ENCODE data around the gene FBXO15.

FBXO15 gene

DNA sequence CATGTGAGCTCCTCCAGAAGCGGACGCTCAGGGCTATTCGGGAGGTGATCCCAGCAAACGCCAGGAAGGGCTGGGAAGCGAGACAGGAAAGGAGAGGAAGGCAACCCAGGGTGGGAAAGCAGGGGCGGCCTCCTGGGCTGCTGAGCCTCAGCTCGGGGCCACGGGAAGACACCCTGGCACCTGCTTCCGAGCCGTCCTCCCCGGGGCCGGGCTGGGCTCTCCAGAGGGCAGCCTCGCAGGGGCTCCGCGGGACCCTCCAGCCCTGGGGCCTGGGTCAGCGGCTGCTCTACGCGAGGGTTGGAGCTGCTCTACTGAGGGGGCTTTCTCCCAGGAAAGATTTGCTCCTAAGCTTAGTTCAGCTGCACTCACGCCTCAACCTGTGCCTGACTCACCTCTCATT, 34.7 kb upstream of the FBXO15 start:
- TF ChIP-seq TCF12 (IDR thresholded peaks at IDR 0.05; ENCODE audit: low read depth) (no peak), ZBTB7A (IDR thresholded peaks at IDR 0.05; ENCODE audit: low read depth) (no peak)
- TF ChIP-seq, protein P1, sequence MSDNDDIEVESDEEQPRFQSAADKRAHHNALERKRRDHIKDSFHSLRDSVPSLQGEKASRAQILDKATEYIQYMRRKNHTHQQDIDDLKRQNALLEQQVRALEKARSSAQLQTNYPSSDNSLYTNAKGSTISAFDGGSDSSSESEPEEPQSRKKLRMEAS (IDR thresholded peaks at IDR 0.05), result no peak

DNA sequence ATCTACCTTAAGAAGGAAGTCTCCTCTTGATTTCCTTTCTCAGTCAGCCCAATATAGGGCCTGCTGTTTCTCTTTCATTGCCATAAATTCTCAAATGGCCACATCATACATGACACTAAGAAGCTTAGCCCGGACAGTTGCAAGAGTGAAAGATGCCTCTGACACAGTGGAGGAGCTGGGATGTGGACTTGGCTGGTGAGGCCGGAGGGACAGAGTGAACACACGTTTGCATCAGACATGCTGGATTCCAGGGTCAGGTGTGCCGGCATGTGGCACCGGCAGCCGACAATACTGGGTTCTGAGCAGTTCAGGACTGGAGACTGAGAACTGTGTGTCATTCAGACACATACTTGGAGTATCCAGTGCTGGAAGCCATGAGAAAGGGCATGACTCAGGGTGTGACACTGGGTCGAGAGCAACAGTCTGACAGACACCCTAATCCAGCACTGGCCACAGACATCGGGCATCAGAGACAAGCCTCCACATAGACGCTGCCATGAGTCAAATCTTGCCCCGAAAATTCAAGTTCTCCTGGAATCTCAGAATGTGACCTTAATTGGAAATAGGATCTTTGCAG, 32.1 kb upstream of the FBXO15 start:
- TF ChIP-seq CREB1 (IDR thresholded peaks at IDR 0.05; ENCODE audit: low read depth), result no peak
- no peak for TF ChIP-seq YY1 (IDR thresholded peaks at IDR 0.05; ENCODE audit: low read depth)
- no peak for TF ChIP-seq TAF1 (IDR thresholded peaks at IDR 0.05; ENCODE audit: low read depth)
- no peak for TF ChIP-seq FOXM1 (IDR thresholded peaks at IDR 0.05; ENCODE audit: borderline replicate concordance, low read depth)
- TF ChIP-seq TCF12 (IDR thresholded peaks at IDR 0.05; ENCODE audit: low read depth), result no peak
- no peak for TF ChIP-seq EGR1 (IDR thresholded peaks at IDR 0.05)
- TF ChIP-seq NFIC (IDR thresholded peaks at IDR 0.05), result no peak
- TF ChIP-seq ZBTB7A (IDR thresholded peaks at IDR 0.05; ENCODE audit: low read depth), result no peak
- TF ChIP-seq EP300 (IDR thresholded peaks at IDR 0.05; ENCODE audit: borderline replicate concordance), result no peak
- TF ChIP-seq, protein P1 (IDR thresholded peaks at IDR 0.05), result no peak
- TF ChIP-seq, protein P2, sequence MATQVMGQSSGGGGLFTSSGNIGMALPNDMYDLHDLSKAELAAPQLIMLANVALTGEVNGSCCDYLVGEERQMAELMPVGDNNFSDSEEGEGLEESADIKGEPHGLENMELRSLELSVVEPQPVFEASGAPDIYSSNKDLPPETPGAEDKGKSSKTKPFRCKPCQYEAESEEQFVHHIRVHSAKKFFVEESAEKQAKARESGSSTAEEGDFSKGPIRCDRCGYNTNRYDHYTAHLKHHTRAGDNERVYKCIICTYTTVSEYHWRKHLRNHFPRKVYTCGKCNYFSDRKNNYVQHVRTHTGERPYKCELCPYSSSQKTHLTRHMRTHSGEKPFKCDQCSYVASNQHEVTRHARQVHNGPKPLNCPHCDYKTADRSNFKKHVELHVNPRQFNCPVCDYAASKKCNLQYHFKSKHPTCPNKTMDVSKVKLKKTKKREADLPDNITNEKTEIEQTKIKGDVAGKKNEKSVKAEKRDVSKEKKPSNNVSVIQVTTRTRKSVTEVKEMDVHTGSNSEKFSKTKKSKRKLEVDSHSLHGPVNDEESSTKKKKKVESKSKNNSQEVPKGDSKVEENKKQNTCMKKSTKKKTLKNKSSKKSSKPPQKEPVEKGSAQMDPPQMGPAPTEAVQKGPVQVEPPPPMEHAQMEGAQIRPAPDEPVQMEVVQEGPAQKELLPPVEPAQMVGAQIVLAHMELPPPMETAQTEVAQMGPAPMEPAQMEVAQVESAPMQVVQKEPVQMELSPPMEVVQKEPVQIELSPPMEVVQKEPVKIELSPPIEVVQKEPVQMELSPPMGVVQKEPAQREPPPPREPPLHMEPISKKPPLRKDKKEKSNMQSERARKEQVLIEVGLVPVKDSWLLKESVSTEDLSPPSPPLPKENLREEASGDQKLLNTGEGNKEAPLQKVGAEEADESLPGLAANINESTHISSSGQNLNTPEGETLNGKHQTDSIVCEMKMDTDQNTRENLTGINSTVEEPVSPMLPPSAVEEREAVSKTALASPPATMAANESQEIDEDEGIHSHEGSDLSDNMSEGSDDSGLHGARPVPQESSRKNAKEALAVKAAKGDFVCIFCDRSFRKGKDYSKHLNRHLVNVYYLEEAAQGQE (IDR thresholded peaks at IDR 0.05; ENCODE audit: low read depth), result no peak
- no peak for TF ChIP-seq CEBPB (IDR thresholded peaks at IDR 0.05)
- TF ChIP-seq, protein P3, sequence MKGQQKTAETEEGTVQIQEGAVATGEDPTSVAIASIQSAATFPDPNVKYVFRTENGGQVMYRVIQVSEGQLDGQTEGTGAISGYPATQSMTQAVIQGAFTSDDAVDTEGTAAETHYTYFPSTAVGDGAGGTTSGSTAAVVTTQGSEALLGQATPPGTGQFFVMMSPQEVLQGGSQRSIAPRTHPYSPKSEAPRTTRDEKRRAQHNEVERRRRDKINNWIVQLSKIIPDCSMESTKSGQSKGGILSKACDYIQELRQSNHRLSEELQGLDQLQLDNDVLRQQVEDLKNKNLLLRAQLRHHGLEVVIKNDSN (IDR thresholded peaks at IDR 0.05), result no peak
- TF ChIP-seq TEAD4 (IDR thresholded peaks at IDR 0.05), result no peak
- TF ChIP-seq RAD21 (IDR thresholded peaks at IDR 0.05; ENCODE audit: low read depth), result no peak

DNA sequence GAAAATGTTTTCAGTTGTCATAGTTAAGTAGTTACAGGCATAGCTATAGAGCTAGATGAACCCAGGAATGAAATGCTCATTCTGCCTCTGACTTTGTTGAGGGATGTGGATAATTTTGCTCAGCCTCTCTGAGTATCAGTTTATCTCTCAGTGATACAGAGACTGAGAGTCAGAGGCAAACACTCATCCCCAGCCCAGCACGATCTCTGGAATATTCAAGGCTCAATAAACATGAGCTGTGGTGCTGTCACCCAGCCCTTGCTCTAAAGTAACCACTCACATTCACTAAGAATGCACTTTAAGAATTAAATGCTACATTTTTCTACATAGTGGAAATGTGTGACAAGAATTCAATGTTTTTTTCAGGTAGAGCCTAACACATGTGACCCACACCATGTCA, 31.2 kb upstream of the FBXO15 start:
- TF ChIP-seq NFIC (IDR thresholded peaks at IDR 0.05) (no peak), TAF1 (IDR thresholded peaks at IDR 0.05; ENCODE audit: low read depth) (no peak), CREB1 (IDR thresholded peaks at IDR 0.05; ENCODE audit: low read depth) (no peak), RAD21 (IDR thresholded peaks at IDR 0.05; ENCODE audit: low read depth) (no peak), EP300 (IDR thresholded peaks at IDR 0.05; ENCODE audit: borderline replicate concordance) (no peak), TEAD4 (IDR thresholded peaks at IDR 0.05) (no peak), FOXM1 (IDR thresholded peaks at IDR 0.05; ENCODE audit: borderline replicate concordance, low read depth) (no peak), TCF12 (IDR thresholded peaks at IDR 0.05; ENCODE audit: low read depth) (no peak), ZBTB7A (IDR thresholded peaks at IDR 0.05; ENCODE audit: low read depth) (no peak), YY1 (IDR thresholded peaks at IDR 0.05; ENCODE audit: low read depth) (no peak), EGR1 (IDR thresholded peaks at IDR 0.05) (no peak), CEBPB (IDR thresholded peaks at IDR 0.05) (no peak)
- TF ChIP-seq, protein P3 (IDR thresholded peaks at IDR 0.05), result no peak
- TF ChIP-seq, protein P2 (IDR thresholded peaks at IDR 0.05; ENCODE audit: low read depth), result no peak
- TF ChIP-seq, protein P1 (IDR thresholded peaks at IDR 0.05), result no peak

DNA sequence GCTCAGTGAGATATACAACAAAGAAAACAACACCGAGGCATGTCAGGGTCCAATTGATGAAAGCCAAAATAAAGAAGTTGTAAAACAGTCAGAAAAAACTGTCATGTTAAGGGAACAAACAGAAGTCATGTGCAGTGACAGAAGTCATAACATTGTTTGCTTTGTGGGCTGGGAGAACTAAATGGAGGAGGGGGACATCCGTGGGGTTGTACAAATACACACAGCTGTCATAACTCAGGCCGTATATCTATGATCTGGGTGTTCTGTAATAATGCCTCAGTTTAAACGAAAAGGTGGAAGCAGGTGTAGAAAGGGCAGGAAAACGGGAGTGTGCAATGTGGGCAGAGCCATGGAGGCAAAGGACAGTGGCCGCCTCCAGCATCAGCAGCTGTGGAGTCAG, 28.0 kb upstream of the FBXO15 start:
- no peak for TF ChIP-seq TCF12 (IDR thresholded peaks at IDR 0.05; ENCODE audit: low read depth)
- TF ChIP-seq, protein P1 (IDR thresholded peaks at IDR 0.05), result no peak
- no peak for TF ChIP-seq FOXM1 (IDR thresholded peaks at IDR 0.05; ENCODE audit: borderline replicate concordance, low read depth)
- no peak for TF ChIP-seq CREB1 (IDR thresholded peaks at IDR 0.05; ENCODE audit: low read depth)
- no peak for TF ChIP-seq RAD21 (IDR thresholded peaks at IDR 0.05; ENCODE audit: low read depth)
- no peak for TF ChIP-seq EP300 (IDR thresholded peaks at IDR 0.05; ENCODE audit: borderline replicate concordance)
- TF ChIP-seq YY1 (IDR thresholded peaks at IDR 0.05; ENCODE audit: low read depth), result no peak
- TF ChIP-seq, protein P3 (IDR thresholded peaks at IDR 0.05), result no peak
- TF ChIP-seq CEBPB (IDR thresholded peaks at IDR 0.05), result no peak
- TF ChIP-seq, protein P2 (IDR thresholded peaks at IDR 0.05; ENCODE audit: low read depth), result no peak
- TF ChIP-seq TEAD4 (IDR thresholded peaks at IDR 0.05), result no peak
- TF ChIP-seq EGR1 (IDR thresholded peaks at IDR 0.05), result no peak
- no peak for TF ChIP-seq TAF1 (IDR thresholded peaks at IDR 0.05; ENCODE audit: low read depth)
- TF ChIP-seq NFIC (IDR thresholded peaks at IDR 0.05), result no peak
- no peak for TF ChIP-seq ZBTB7A (IDR thresholded peaks at IDR 0.05; ENCODE audit: low read depth)
